Measurements from ENCODE around the gene MAML2. TPM values are rescaled to one million over a fixed set of nuclear protein-coding genes. Genes with fewer than 3 reads are reported as not detected.

MAML2 gene
- total RNA-seq, 1 experiment from 2014 or later = 2.7 TPM

GRCh38 chr11:96279018-96279895, 63.7 kb downstream of the MAML2 start:
- Histone ChIP-seq H4K5ac (ENCODE audit: insufficient read length, low read depth, low read length) (no peak overlapping the region), H3K14ac (ENCODE audit: insufficient read depth, low read length) (no peak overlapping the region), H3K23ac (ENCODE audit: insufficient read length, low read depth, low read length) (no peak overlapping the region), H3K4ac (ENCODE audit: low read depth, low read length) (no peak overlapping the region), H3K27ac (ENCODE audit: insufficient read length, low read depth, low read length) (no peak overlapping the region), H3K79me1 (ENCODE audit: insufficient read depth, low read depth, low read length, poor library complexity, severe bottlenecking) (no peaks in the 10 kb centered on the region), H4K91ac (ENCODE audit: insufficient read length, low read depth, low read length) (no peak overlapping the region), H3K79me2 (ENCODE audit: insufficient read depth, low read length) (no peaks in the 10 kb centered on the region), H3K9ac (ENCODE audit: extremely low read depth, insufficient read length, low read length) (no peak overlapping the region), H2BK15ac (ENCODE audit: low read depth, low read length) (no peak overlapping the region), H3K18ac (ENCODE audit: insufficient read length, low read depth, low read length) (no peak overlapping the region), H3T11ph (ENCODE audit: low read length) (no peak overlapping the region), H3K56ac (ENCODE audit: insufficient read length, low read depth, low read length) (no peak overlapping the region), H4K8ac (replicated peaks; ENCODE audit: insufficient read length, low read depth, low read length) (no peak overlapping the region), H2BK120ac (ENCODE audit: low read depth, low read length, poor library complexity, severe bottlenecking) (no peak overlapping the region), H3K23me2 (ENCODE audit: insufficient read length, low read depth, low read length, poor library complexity, severe bottlenecking) (no peaks in the 10 kb centered on the region), H3K9me3 (ENCODE audit: control insufficient read depth, low read depth, low read length) (no peaks in the 10 kb centered on the region), H3K4me1 (ENCODE audit: insufficient read depth, low read length) (peaks cover 10% of the 10 kb centered on the region; the same call in 1 of the 2 replicates), H3K4me2 (ENCODE audit: insufficient read depth, insufficient read length, low read length) (no peak overlapping the region), H2BK12ac (ENCODE audit: insufficient read length, low read depth, low read length) (no peak overlapping the region), H2AFZ (ENCODE audit: low read length) (no peak overlapping the region), H3K27me3 (ENCODE audit: insufficient read depth, low read length) (no peaks in the 10 kb centered on the region), H2BK5ac (ENCODE audit: insufficient read length, low read length) (no peak overlapping the region), H2BK20ac (ENCODE audit: low read depth, low read length, poor library complexity, severe bottlenecking) (no peak overlapping the region), H4K20me1 (ENCODE audit: control insufficient read depth, insufficient read depth, insufficient read length) (no peaks in the 10 kb centered on the region), H2AK5ac (ENCODE audit: insufficient read length, low read length) (no peak overlapping the region)
- WGBS (ENCODE audit: extremely low coverage, insufficient read length, low lambda C conversion rate) = no CpG with 5 or more reads among the region's 3 CpGs
- DNase-seq = no peak
- no peak overlapping the region for H3K4me3 Mint-ChIP-seq
- peak overlapping the region in 1 of 3 experiments; percentile 23; a peak in 1 of 7 replicates for H3K27ac Mint-ChIP-seq
- TF ChIP-seq CTCF (conservative IDR thresholded peaks at IDR 0.05) = no peak
- H3K36me3 Mint-ChIP-seq (ENCODE audit: insufficient read depth in 1 of 3, low read depth in 3 of 3) = no peaks in the 10 kb centered on the region
- H3K27me3 Mint-ChIP-seq (ENCODE audit: low read depth) = no peaks in the 10 kb centered on the region
- H3K4me1 Mint-ChIP-seq = peaks cover 31 to 33% of the 10 kb centered on the region in 2 experiments
- no peaks in the 10 kb centered on the region for H3K9me3 Mint-ChIP-seq
